GM21717 (cell line): ENCODE measurements around the gene LIPG.
"Not testable (repeated sequence)": the region's sequence is repeated elsewhere in the genome, so short reads cannot be mapped to it uniquely, and the experiment has no call there.

Source experiments
- ATAC-seq: cut with Tn5 transposase; IDR thresholded peaks from one replicate; pipeline ENCODE4 v1.9.1; 2021; ENCODE audit warnings: mild to moderate bottlenecking, moderate library complexity; ENCODE audit not compliant: unreplicated experiment

The LIPG gene

GRCh38 chr18:49572611-49573345 lies 10.9 kb downstream of the LIPG start:
- ATAC-seq = no peak

DNA sequence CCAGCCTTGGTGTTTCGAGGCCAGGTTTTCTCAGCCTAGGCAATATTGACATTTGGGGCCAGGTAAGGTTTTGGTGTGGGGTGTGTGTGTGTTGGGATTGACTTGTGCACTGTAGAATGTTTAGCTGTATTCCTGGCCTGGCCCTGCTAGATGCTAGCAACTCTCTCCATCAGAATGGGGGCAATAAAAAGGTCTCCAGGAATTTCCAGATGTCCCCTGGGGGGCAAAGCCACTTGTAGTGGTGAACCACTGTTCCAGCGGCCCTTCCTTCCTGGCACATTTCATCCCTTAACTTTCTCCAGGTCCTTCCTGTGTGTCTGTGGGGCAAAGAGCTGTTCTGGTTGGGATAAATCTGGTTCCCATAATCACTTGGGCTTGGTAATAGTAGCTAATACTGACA lies 12.0 kb downstream of the LIPG start:
- ATAC-seq = no peak

DNA sequence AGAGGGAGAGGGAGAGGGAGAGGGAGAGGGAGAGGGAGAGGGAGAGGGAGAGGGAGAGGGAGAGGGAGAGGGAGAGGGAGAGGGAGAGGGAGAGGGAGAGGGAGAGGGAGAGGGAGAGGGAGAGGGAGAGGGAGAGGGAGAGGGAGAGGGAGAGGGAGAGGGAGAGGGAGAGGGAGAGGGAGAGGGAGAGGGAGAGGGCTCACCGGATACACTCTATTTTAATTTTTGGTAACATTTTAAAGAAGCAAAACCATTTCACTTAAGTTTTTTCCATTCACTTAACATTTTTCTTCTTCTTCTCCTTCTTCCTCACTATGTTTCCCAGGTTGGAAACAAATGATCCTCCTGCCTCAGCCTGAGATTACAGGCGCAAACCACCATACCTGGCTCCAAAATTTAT lies 17.2 kb downstream of the LIPG start:
- ATAC-seq = not testable (repeated sequence)

- ATAC-seq = not testable (repeated sequence)
Observed at GRCh38 chr18:49579583-49579982, 17.7 kb downstream of the LIPG start.

DNA sequence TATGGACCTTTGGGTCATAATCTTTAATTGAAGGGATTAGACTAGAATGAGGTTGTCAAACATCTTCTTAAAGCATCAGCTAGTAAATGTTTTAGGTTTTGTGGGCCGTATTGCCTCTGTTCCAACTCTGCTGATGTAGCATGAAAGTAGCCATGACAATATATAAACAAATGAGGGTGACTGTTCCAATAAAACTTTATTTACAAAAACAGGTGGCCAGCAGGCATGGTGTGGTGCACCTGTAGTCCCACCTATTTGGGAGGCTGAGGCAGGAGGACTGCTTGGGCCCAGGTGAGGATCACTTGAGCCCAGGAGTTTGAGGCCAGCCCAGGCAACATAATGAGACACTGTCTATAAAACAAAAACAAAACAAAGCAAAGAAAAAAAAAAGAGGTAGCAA lies 18.4 kb downstream of the LIPG start:
- ATAC-seq = no peak

- ATAC-seq = no peak
Observed at GRCh38 chr18:49581371-49581770, 19.5 kb downstream of the LIPG start.

- no peak for ATAC-seq
Observed at GRCh38 chr18:49582579-49582978, 20.7 kb downstream of the LIPG start.

DNA sequence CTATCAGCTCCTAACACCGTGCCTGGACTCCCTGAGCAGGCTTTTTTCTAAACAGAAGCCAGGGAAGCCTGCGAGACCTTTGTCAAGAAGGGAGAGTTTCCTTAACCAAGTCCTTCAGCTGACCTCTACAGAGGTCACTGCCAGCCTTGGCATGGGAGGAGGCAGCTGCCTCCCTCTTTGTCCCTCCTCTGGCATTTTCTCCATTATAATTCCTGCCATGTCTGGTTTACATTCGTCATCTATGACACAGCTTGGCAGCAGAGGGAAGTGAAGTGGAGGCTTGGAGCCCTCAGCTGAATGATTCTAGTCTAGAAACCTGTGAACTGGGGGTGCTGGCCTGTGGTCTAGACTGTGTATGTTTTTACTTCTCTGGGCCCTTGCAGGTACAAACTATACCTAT lies 22.5 kb downstream of the LIPG start:
- ATAC-seq = no peak

GRCh38 chr18:49584951-49585350 lies 23.1 kb downstream of the LIPG start:
- not testable (repeated sequence) for ATAC-seq

- no peak for ATAC-seq
Observed at GRCh38 chr18:49585781-49586663, 24.2 kb downstream of the LIPG start.

GRCh38 chr18:49588171-49588570 lies 26.3 kb downstream of the LIPG start:
- ATAC-seq = no peak

GRCh38 chr18:49588971-49589370 lies 27.1 kb downstream of the LIPG start:
- ATAC-seq = no peak

GRCh38 chr18:49590608-49591007 lies 28.8 kb downstream of the LIPG start:
- no peak for ATAC-seq

GRCh38 chr18:49591271-49591670 lies 29.4 kb downstream of the LIPG start:
- ATAC-seq = no peak

DNA sequence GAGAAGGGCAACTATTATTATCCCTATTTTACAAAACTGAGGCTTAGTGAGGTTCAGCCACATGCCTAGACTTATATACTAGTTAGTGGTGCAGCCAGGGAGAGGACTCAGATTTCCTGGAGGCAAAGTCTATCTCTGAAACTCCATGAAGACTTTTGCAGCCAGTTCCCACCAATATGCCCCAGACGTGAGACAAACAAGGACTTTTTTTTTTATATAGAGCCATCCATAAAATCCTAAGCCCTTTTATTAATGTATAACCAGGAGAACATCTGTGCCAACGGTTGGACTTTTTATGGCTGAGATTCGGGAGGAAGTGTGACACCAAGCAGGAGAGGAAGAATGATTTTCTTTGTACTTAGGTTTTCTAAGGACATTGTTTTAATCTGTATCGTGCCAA lies 29.9 kb downstream of the LIPG start:
- no peak for ATAC-seq

DNA sequence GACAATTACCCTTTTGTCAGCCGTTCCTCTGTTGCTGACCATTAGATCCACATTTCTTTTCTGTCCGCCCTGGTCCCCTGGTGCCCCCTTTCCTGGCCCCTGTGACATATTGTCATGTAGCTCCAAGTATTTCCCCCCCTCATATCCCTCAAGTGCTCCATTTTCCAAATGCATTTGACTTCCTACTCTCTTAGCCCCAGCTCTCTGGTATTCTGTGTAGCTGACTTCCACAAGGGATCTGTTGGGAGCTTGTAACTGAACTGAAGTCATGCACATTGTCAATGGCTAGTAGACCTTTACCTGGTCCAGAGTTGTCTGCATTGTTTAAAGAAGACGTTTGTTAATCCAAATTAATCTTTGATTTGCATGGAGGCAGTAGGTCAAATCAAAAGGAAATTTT lies 34.8 kb downstream of the LIPG start:
- no peak for ATAC-seq

DNA sequence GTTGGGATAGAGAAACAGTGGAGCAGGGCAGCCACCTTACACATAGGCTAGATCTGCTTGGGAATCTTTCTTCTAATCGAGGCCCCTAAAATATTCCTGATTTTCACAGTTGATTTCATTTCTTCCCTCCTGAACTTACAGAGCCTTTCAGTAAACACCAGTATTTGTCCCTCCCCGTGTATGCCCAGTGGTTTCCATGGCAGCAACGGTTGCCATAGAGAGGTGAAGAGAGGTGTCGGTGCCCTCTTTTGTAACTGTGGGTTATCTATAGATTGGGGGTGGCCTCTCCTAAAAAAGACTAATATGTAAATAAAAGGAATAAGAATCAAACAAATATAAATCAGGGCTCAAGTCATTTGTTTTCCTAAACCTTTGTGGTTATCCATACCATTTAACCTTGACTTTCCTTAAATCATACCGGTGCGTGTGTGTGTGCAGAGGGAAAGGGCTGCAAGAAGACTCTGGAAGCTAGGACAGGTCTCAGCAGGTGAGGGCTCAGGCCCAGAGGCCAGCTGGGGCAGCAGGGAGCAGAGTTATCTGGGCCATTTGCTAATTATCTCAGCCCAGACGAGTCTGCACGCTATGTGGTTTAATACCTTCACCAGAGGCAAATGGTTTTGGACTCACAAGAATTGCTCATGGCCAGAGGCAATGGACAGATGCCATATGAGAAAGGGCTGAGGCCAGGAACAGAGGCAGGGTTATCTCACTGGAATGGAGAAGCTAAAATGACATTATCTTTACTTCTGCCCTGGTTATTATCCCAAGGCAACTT lies 35.5 kb downstream of the LIPG start:
- no peak for ATAC-seq

GRCh38 chr18:49601211-49601610 lies 39.4 kb downstream of the LIPG start:
- ATAC-seq = no peak

DNA sequence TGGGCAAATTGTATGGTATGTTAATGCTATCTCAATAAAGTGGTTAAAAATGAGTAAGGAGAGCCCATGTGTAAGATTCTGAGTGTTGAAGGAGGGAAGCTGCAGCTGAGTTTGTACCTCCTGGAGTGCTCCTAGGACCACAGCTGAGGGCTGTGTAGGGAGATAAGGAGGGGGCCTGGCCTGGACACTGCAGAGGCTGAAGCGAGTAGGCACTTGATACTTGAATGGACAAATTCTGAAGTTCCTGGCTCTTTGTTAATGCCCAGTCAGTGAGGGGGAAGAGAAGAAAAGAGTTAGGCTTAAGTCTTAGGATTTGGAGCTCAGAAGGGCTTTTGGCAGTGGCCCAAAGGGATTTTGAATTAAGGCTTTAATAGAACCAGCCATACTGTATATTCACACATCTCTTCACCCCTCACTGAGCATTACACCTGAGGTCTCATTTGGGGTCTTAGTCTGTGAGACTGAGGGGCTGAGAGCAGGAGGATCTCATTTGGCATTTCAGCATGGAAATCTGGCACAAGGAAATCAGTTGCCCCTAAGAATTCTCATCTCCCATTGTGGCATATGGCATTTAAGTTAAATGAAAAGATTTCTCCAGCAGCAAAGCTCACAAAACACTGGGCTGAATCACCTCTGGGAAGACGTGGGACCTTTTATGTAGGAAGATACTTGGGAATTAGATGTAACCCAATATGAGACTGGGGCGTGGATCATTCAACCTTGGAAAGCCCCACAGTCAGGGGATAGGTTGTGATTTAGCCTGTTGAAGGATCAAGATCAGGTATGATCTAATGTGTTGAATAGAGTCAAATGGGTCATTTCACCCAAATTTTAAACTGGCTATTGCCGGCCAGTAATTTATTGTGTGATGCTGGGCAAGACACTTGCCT lies 46.8 kb downstream of the LIPG start:
- ATAC-seq = no peak

DNA sequence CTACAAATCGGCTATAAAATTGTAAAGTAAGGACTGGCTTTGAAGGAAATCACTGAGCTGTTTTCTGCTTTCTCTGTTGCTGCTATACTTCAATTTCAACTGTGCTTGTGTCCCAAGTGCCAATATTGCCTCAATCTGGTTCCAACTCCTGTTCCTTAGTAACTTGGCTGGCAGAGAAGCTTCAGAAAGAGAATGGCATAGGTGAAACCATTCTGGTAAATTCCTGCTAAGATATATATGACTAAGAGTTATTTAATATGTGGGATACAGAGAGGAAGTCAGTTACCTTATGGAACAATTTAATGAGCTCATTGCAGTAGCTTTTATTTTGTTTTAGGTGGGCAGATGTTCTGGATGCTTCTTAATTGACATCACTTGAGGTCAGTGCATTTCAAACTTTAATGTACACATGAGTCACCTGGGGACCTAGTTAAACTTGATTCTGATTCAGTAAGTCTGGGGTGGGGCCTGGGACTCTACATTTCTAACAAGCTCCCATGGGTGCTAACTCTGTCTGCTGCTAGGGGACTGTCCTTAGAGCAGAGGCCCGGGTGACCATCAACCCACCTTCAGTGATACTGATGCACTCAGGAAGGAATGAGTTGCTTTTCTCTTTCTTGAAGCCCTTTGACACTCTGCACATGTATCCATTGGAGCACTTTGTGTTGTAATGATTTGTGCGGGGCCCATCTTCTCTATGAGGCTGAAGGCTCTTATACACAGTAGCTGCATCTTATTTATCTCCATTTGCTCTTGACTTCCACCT lies 47.6 kb downstream of the LIPG start:
- ATAC-seq = no peak
